Cardiac septum (tissue), 1 donor: ENCODE measurements around the gene CMTM5. TPM values are rescaled to one million over a fixed set of nuclear protein-coding genes. Genes with fewer than 3 reads are reported as not detected.
"Not testable (repeated sequence)": the region's sequence is repeated elsewhere in the genome, so short reads cannot be mapped to it uniquely, and the experiment has no call there.

ENCODE experiments used
- DNase-seq: peaks from one replicate; pipeline ENCODE4 v3.0.0-alpha.2; 2020; ENCODE audit warnings: low spot score
- intact Hi-C: fragments of 100-400 bp; cut with DNase I; formaldehyde crosslinking; loops from one replicate; pipeline ENCODE4 v1.14.0; 2022
- total RNA-seq: library from RNA; stranded (reverse); fragmentation: NEBNext Ultra II Directional; extraction: Animal tissue kit (Norgen Biotek cat#: 25700); gene quantifications from one replicate; pipeline ENCODE4 v1.2.1, GENCODE V29; 2021
- donor health status: DM: no; HTN: no; CAD: no.

Gene CMTM5
- total RNA-seq, 1 donor from 2014 or later: not detected

- no peak for DNase-seq
- intact Hi-C loops: no loop called here
Observed at GRCh38 chr14:23407516-23408306, 30.9 kb downstream of the CMTM5 start, which contains the start of gene MYH6. TSS of gene MYH6 (minus strand) at chr14:23408273. CDS start at chr14:23407223, 1,050 bp downstream.

DNA sequence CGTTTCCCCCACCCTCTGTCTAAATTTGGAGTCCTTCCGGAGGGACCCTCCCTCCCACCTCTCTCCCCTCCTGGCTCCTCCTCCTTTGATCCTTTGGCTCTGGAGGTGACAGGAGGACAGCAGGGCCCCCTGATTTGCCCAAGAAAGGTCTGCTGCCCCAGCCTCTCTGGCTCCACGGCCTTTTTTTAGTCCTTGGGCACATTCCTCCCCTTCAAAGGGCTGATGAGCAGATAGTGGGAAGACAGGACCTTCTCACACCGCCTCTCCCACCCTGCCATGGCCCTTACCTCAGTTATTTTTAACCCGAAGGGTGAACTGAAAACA is 31.4 kb downstream of the CMTM5 start:
- no peak for DNase-seq
- intact Hi-C loops: no loop called here

GRCh38 chr14:23409475-23409874 is 32.6 kb downstream of the CMTM5 start:
- no peak for DNase-seq
- intact Hi-C loops: no loop called here

DNA sequence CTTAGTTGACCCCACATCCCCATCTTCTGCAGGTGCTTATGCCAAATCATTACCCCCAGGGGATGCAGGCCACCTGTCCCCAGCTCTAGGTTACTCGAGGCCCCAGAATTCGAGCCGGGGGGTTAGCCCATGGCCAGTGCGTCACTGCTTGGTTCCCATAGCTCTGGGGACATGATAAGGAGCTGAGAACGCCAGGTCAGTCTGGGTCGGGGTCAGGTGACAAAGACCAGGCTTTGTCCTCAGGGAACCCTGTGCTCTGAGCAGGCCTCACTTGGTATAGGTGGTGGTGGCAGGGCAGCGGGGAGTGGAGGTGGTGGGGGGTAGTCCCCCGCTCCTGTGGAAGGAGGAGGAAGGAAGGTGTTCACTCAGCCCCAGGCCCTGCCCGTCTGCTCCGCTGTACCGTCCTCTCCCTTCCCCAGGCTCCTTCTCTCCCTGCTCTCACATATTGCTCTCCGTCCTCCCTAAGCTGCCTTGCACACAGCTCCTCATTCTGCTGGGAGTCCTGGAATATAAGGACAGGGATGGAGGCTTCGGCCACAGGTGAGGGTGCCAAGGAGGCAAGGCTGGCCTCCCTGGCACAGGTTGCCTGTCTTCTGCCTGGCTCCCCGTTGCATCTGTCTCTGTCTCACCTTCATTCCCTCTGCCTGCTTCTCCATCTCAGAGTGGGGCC is 33.3 kb downstream of the CMTM5 start:
- no peak for DNase-seq
- intact Hi-C loops: no loop called here

DNA sequence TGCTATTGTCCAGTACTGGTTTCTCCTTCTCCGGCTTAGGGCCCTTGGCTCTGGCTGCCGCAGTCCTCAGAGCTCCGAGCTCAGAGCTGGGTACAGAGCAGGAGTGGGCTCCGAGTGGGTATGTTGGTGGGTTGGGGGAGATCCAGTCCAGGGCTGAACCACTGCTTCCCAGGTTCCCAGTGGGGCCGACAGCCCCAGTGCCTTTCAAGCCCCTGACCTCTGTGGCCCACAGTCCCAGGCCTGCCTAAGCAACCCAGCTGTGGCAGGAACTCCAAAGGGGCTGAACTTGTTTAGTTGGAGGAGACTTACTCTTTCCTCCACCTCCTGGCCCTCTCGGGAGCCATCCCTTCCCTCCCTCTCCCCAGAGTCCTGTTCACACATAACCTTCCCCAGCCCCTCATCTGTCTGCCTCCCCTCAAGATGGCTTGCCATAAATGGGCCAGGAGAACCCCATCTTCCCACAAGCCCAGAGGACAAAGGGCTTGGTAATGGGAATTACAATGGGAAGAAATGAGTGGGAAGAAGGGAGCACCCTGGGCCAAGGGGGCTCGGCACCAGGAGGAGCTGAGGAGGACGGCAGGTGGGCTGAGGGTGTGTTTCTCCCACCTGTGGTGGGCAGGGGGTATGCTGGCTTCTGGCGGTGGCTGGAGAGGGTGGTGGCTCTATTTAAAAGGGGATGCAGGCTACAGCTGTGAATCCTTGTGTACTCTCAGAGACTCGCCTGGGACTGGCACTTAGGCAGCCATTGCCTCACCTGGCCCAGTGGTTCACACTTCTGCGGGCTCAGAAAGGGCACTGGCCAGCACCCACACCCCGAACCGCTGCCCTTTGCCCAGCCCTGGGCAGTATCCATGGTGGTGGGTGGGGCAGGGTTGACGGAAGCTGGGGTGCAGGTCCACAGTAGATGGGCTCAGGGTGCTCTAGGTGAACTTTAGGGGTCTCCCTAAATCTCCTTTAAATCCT is 35.0 kb downstream of the CMTM5 start:
- DNase-seq: no peak

GRCh38 chr14:23413681-23414080 is 36.8 kb downstream of the CMTM5 start:
- intact Hi-C loops: no loop called here
- no peak for DNase-seq

More for the DNA sequence above, 35.0 kb downstream of the CMTM5 start:
- intact Hi-C loops: no loop called here

- DNase-seq: no peak
Observed at GRCh38 chr14:23414254-23414653, 37.4 kb downstream of the CMTM5 start.

GRCh38 chr14:23414906-23415820 is 38.3 kb downstream of the CMTM5 start:
- intact Hi-C loops: no loop called here
- no peak for DNase-seq

More at GRCh38 chr14:23414254-23414653, 37.4 kb downstream of the CMTM5 start:
- intact Hi-C loops: no loop called here

- intact Hi-C loops: no loop called here
- no peak for DNase-seq
Observed at GRCh38 chr14:23415821-23416778, 39.3 kb downstream of the CMTM5 start.

GRCh38 chr14:23416801-23417200 is 40.0 kb downstream of the CMTM5 start:
- intact Hi-C loops: no loop called here
- no peak for DNase-seq

- intact Hi-C loops, DNase-seq: not testable (repeated sequence)
Observed at GRCh38 chr14:23417269-23417668, 40.4 kb downstream of the CMTM5 start.

- intact Hi-C loops: no loop called here
Observed at GRCh38 chr14:23418021-23418420, 41.2 kb downstream of the CMTM5 start.

DNA sequence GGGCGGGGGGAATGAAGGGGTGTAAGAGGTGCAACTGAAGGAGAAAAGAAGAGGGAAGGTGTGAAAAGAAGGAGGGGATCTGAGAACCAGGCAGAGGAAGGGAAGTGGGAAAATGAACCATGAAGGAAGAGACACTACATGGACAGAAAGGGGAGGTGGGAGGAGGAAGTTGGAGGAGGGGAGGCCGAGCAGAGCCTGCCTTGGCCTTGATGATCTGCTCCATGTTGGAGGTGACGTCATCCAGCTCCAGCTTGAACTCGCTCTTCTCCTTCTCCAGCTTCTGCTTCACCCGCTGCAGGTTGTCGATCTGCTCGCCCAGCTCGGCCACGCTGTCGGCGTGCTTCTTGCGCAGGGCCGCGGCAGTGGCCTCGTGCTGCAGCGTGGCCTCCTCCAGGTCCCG is 42.8 kb downstream of the CMTM5 start:
- intact Hi-C loops, DNase-seq: not testable (repeated sequence)

More at GRCh38 chr14:23418021-23418420, 41.2 kb downstream of the CMTM5 start:
- DNase-seq: no peak

DNA sequence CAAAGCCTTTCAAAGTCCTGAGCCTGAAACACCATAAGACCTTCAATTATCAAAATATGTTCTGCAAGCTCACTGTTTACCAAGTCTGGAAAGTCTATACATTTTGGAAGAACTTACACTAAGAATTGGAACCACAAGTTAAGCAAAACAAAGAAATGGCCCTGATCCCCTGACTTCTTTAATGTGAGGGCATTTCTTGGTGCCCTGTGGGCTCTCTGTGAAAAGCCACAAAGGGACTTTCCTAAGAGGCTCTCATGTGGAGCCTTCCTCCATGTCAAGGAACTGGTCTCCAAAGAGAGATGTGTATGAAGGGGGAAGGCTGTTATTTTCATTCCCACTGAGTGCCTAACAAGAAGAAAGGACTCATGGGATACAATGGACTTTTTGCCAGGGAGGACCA is 44.7 kb downstream of the CMTM5 start:
- DNase-seq: no peak
- intact Hi-C loops: no loop called here

DNA sequence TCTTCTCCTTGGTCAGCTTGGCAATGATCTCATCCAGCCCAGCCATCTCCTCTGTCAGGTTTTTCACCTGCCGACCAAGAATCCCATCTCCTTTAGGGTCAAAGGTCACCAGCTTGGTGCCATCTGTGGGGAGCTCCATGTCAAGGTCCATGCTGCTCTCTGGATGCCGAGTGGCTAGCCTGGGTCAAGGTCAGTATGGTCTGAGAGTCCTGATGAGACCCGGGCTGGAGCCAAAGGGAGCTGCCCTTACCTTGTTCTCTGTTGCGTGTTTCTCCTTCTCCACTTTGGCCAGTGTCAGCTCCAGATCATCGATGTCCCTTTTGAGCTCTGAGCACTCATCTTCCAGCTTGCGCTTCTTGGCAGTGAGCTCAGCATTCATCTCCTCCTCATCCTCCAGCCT is 46.8 kb downstream of the CMTM5 start:
- intact Hi-C loops: no loop called here
- DNase-seq: no peak

DNA sequence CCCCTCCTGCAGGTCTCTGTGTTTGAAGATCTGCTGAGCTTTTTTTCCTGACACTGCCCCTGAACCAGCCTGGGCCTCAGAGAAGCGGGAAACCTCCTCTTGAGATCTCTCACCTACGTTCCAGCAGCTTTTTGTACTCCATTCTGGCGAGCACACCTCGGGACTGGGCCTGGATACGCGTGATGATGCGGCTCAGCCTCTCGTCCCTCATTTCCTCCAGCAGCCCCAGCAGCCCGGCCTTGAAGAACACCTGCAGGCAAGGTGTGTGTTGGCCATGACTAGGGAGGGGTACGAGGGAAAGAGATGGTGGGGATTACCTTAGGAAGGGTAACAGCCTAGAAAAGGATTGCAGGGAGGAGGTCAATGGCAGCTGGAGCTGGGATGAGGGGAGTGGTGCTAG is 48.3 kb downstream of the CMTM5 start:
- no peak for DNase-seq
- intact Hi-C loops: no loop called here

- intact Hi-C loops: not testable (repeated sequence)
- peak; percentile 9 for DNase-seq
Observed at GRCh38 chr14:23425798-23426197, 49.0 kb downstream of the CMTM5 start.
